Measurements from ENCODE around the gene CLIC4.
"Not testable (repeated sequence)": the region's sequence is repeated elsewhere in the genome, so short reads cannot be mapped to it uniquely, and the experiment has no call there.

Gene CLIC4

DNA sequence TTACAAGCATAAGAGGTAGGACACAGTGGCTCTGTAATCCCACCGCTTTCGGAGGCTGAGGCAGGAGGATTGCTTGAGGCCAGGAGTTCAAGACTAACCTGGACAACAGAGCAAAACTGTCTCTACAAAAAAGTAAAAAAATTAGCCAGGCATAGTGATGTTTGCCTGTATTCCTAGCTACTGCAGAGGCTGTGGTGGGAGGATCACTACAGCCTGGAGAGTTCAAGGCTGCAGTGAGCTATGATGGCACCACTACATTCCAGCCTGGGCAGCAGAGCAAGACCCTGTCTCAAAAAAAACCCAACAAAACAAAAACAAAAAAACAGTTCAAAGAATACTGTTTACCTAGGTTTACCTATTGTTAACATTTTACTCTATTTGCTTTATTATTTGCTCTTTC lies 37.4 kb downstream of the CLIC4 start:
- TF ChIP-seq, protein P1, sequence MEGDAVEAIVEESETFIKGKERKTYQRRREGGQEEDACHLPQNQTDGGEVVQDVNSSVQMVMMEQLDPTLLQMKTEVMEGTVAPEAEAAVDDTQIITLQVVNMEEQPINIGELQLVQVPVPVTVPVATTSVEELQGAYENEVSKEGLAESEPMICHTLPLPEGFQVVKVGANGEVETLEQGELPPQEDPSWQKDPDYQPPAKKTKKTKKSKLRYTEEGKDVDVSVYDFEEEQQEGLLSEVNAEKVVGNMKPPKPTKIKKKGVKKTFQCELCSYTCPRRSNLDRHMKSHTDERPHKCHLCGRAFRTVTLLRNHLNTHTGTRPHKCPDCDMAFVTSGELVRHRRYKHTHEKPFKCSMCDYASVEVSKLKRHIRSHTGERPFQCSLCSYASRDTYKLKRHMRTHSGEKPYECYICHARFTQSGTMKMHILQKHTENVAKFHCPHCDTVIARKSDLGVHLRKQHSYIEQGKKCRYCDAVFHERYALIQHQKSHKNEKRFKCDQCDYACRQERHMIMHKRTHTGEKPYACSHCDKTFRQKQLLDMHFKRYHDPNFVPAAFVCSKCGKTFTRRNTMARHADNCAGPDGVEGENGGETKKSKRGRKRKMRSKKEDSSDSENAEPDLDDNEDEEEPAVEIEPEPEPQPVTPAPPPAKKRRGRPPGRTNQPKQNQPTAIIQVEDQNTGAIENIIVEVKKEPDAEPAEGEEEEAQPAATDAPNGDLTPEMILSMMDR (IDR thresholded peaks at IDR 0.05; ENCODE audit: borderline replicate concordance, control extremely low read depth, extremely low read depth, insufficient read depth, missing control alignments), result no peak
- DNase-seq (ENCODE audit: low spot score), result no peak
- in situ Hi-C loops (cut with MboI; ENCODE audit: low sequenced_read_pairs, unreplicated experiment), result no loop called here

DNA sequence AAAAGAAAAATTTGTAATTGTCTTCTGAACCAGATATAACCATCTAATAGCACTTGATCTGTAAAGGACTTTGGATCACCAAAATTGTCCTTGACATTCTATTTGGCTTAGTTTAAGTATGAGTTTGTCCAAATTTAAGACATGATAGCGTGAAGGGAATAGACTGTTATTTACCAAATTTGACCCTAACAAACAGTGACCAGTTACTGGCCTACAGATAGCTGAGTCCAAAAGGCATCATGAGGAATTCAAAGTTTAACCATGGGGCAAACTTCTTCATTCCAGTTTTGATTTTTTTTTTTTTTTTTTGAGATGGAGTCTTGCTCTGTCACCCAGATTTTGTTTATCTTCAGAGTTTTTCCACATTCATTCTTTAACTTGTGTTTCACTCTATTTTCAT lies 38.5 kb downstream of the CLIC4 start:
- in situ Hi-C loops (cut with MboI; ENCODE audit: low sequenced_read_pairs, unreplicated experiment), result no loop called here
- TF ChIP-seq, protein P1 (IDR thresholded peaks at IDR 0.05; ENCODE audit: borderline replicate concordance, control extremely low read depth, extremely low read depth, insufficient read depth, missing control alignments), result no peak
- no peak for DNase-seq (ENCODE audit: low spot score)

DNA sequence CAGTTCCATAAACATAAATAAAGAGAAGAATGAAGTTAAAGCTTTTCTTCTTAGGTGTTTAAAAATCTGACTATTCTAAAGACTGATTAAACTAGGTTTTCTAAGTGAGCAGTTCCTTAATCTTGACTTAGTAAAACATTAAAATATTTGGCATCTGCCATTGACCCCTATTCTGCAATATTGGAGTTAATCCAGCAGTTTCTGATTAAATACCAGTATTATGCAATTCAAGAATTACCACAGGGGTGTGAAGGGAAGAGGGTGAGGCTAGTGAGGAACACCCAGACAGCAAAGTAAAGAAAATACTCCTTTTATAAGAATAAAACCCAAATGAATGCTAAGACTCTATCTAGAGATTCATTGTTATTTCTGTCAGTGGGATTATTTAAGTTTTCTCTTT lies 40.9 kb downstream of the CLIC4 start:
- in situ Hi-C loops (cut with MboI; ENCODE audit: low sequenced_read_pairs, unreplicated experiment), result no loop called here

DNA sequence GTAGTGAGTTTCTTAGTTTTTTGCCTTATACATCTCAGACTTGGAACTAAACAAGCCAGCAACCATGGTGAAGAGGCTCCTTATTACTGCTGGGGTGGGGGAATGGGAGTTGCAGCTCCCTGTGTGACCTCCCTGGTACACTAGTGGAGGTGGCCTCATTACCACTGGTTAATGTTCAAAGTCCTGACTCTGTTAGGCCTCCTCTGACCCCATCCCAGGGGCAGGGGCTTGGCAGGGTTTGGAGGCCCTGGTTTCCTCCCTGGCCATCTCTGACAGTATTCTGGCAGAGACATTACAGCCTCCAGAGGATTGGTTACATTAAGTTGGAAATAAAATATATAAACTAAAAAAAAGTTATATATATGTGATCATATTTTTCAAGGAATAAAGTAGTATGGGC lies 45.2 kb downstream of the CLIC4 start:
- in situ Hi-C loops (cut with MboI; ENCODE audit: low sequenced_read_pairs, unreplicated experiment), result no loop called here
- TF ChIP-seq, protein P1 (IDR thresholded peaks at IDR 0.05; ENCODE audit: borderline replicate concordance, control extremely low read depth, extremely low read depth, insufficient read depth, missing control alignments), result no peak
- DNase-seq (ENCODE audit: low spot score), result no peak

More for the DNA sequence above, 40.9 kb downstream of the CLIC4 start:
- DNase-seq (ENCODE audit: low spot score), result no peak
- TF ChIP-seq, protein P1 (IDR thresholded peaks at IDR 0.05; ENCODE audit: borderline replicate concordance, control extremely low read depth, extremely low read depth, insufficient read depth, missing control alignments), result no peak

DNA sequence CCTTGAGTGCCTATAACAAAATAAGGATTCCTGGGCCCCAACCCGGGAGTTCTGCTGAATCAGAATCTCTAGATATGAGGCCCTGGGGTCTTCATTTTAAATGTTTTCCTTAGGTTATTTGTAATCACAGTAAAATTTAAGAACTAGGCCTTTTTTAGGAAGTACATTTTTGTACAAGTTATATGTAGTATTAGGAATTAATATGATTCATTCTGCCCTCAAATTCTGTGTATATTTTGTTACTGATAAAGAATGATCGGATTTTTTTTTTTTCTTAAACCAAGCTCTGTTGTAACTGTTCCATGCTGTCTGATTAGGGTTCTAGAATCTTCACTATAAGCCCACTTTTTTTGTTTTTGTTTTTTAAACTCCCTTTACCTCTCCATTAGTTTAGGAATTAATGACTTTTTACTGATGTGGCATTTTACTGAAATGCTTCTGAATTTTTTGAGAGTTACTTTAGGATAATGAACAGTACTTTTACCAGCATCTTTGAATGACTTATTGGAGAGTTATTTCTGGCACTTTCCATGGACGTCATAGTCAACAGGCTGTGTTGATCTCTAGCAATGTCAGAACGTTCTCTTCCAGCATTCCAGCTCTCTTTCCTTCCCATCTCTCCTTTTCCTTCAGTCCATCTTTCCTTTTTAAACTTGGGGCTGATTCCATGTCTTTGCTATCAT lies 48.3 kb downstream of the CLIC4 start:
- TF ChIP-seq, protein P1 (IDR thresholded peaks at IDR 0.05; ENCODE audit: borderline replicate concordance, control extremely low read depth, extremely low read depth, insufficient read depth, missing control alignments), result no peak
- DNase-seq (ENCODE audit: low spot score), result no peak
- in situ Hi-C loops (cut with MboI; ENCODE audit: low sequenced_read_pairs, unreplicated experiment), result no loop called here

DNA sequence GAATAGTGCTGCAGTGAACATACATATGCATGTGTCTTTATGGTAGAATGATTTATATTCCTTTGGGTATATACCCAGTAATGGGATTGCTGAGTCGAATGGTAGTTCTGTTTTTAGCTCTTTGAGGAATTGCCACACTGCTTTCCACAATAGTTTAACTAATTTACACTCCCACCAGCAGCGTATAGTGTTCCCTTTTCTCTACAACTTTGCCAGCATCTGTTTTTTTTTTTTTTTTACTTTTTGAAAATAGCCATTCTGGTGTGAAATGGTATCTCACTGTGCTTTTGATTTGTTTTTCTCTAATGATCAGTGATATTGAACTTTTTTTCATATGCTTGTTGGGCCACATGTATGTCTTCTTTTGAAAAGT lies 48.9 kb downstream of the CLIC4 start:
- in situ Hi-C loops (cut with MboI; ENCODE audit: low sequenced_read_pairs, unreplicated experiment); DNase-seq (ENCODE audit: low spot score): not testable (repeated sequence)

DNA sequence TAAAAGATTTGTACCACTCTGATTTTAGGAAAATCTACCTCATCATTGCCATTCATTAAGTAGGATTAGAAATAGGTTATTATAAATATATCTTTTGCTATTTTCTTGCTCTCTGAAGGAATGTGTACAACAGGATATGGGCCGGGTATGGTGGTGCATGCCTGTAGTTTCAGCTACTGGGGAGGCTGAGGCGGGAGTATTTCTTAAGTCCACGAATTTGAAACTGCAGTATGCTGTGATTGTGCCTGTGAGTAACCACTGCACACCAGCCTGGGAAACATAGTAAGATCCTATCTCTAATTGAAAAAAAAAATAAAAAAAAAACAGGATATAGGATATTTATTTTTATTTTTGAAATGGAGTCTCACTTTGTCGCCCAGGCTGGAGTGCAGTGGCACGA lies 50.0 kb downstream of the CLIC4 start:
- in situ Hi-C loops (cut with MboI; ENCODE audit: low sequenced_read_pairs, unreplicated experiment), result no loop called here

More for the DNA sequence above, 50.0 kb downstream of the CLIC4 start:
- TF ChIP-seq, protein P1 (IDR thresholded peaks at IDR 0.05; ENCODE audit: borderline replicate concordance, control extremely low read depth, extremely low read depth, insufficient read depth, missing control alignments), result no peak
- DNase-seq (ENCODE audit: low spot score), result no peak
